Activated naive CD8-positive, alpha-beta T cell treated with anti-CD3 and anti-CD28 coated beads, Interleukin-2, amount 10 ng/mL, durations not matched to agents 7 days and 5 days (primary cell): Measurements from ENCODE around the gene OR2A2. TPM values are rescaled to one million over a fixed set of nuclear protein-coding genes. Genes with fewer than 3 reads are reported as not detected.

Source experiments
- ATAC-seq: fragments of 150-1000 bp; cut with Tn5 transposase; one replicate; pipeline ENCODE4 v1.10.0; 2021; ENCODE audit warnings: low read depth, moderate library complexity
- POLR2A ChIA-PET: fragments of 350-600 bp; sonication (Branson Sonifier 250); formaldehyde crosslinking; loops from one replicate; lab custom pipeline; 2021; ENCODE audit warnings: antibody characterized with exemption; lab: Charles Lee
- DNase-seq: peaks from one replicate; pipeline ENCODE4 v3.0.0; 2021
- H3K27ac Mint-ChIP-seq: one replicate; pipeline ENCODE4 v1.8.0; 2022; ENCODE audit warnings: mild to moderate bottlenecking, mixed read lengths
- H3K27me3 Mint-ChIP-seq: one replicate; pipeline ENCODE4 v1.8.0; 2022; ENCODE audit warnings: mild to moderate bottlenecking, moderate library complexity, mixed read lengths
- H3K36me3 Mint-ChIP-seq: one replicate; pipeline ENCODE4 v1.8.0; 2021; ENCODE audit warnings: mild to moderate bottlenecking, mixed read lengths
- H3K4me1 Mint-ChIP-seq: one replicate; pipeline ENCODE4 v1.8.0; 2021; ENCODE audit warnings: mixed read lengths
- H3K4me3 Mint-ChIP-seq: one replicate; pipeline ENCODE4 v1.8.0; 2022; ENCODE audit warnings: mild to moderate bottlenecking, moderate library complexity, mixed read lengths
- H3K9me3 Mint-ChIP-seq: one replicate; pipeline ENCODE4 v1.8.0; 2021; ENCODE audit warnings: mixed read lengths
- total RNA-seq, 2 experiments: library from RNA; stranded (reverse); gene quantifications; one replicate each; pipeline ENCODE4 v1.2.3, GENCODE V29; 2021

OR2A2 gene
- not detected for total RNA-seq

DNA sequence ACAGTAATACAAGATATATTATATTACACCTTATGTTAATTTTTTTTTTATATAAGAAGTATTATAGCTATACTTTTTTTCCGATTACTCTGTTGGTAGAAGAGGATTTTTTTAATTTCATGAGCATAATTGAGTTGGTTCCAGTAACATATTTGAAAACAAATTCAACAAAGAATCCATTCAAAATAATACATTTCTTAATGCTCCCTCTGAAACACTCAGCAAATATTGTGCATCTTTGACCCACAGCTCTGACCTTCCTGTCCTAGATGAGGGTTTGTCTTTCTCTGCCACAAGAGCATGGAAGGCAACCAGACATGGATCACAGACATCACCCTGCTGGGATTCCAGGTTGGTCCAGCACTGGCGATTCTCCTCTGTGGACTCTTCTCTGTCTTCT is at the start of gene OR2A2:
Gene OR2A2 (plus strand): TSS at position 301 of the 400 bp plus-strand sequence. CDS start 0 bp downstream, at position 301.
- DNase-seq (no peak), ATAC-seq (no peak)
- POLR2A ChIA-PET, result no interaction called here
- no peaks in the 10 kb centered on the region for H3K9me3 Mint-ChIP-seq
- no peaks in the 10 kb centered on the region for H3K36me3 Mint-ChIP-seq
- no peaks in the 10 kb centered on the region for H3K4me1 Mint-ChIP-seq
- no peak within 1 kb of the TSS for H3K27ac Mint-ChIP-seq
- H3K4me3 Mint-ChIP-seq, result no peak within 1 kb of the TSS
- peaks cover 3% of the 10 kb centered on the region for H3K27me3 Mint-ChIP-seq

DNA sequence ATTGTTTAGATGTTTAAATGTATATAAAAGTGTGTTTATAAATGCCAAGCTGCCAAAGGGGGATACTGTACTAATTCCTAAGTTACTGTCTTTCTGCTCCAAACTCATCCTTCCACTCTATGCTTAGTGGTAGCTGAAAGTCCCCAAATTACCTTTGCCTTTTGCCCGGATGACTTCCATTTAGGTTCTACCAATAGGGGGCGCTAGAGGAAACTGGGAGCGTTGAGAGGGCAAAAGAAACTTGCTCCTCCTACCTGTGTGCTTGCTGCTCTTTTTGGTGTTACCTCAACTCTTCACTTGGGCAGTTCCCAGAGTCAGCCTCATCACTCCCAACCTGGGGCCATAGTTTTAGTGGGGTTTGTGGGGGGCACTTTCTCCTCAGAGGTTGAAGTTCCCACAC is 45.7 kb upstream of the OR2A2 start:
- ATAC-seq (no peak), DNase-seq (no peak)
- Mint-ChIP-seq H3K9me3 (peaks cover 5% of the 10 kb centered on the region), H3K27me3 (peaks cover 15% of the 10 kb centered on the region), H3K36me3 (no peaks in the 10 kb centered on the region), H3K27ac (no peak overlapping the region), H3K4me1 (no peaks in the 10 kb centered on the region), H3K4me3 (no peak overlapping the region)
- POLR2A ChIA-PET, result no interaction called here

GRCh38 chr7:144069511-144069910 is 39.9 kb upstream of the OR2A2 start, which contains the start of gene OR2A25:
TSS of gene OR2A25 (plus strand) at chr7:144069811. CDS start at chr7:144074220, 4,409 bp downstream.
- no peaks in the 10 kb centered on the region for H3K36me3 Mint-ChIP-seq
- no peak within 1 kb of the TSS for H3K27ac Mint-ChIP-seq
- no peak for ATAC-seq
- H3K9me3 Mint-ChIP-seq, result no peaks in the 10 kb centered on the region
- H3K4me3 Mint-ChIP-seq, result no peak within 1 kb of the TSS
- no peak for DNase-seq
- peaks cover 20% of the 10 kb centered on the region for H3K27me3 Mint-ChIP-seq
- POLR2A ChIA-PET, result no interaction called here
- no peaks in the 10 kb centered on the region for H3K4me1 Mint-ChIP-seq

DNA sequence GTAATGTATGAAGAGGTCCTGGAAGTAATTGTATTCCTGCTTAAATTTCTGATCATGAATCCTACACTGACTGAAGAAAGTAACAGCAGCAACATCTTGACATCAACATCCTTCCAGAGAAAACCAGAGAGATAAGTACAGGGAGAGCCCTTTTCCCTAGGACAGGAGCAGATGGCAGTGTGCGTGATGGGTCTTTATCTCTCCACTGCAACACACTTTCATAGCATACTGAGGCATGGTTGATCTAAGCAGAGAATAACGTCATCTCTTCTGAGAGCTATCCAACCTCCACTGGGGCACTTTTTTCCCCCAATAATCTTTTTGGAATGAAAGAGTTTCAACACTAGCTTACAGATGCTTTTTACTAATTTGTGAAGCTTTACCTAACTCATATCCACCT is 39.4 kb upstream of the OR2A2 start:
- Mint-ChIP-seq H3K36me3 (no peaks in the 10 kb centered on the region), H3K9me3 (no peaks in the 10 kb centered on the region), H3K4me1 (no peaks in the 10 kb centered on the region), H3K4me3 (no peak overlapping the region), H3K27me3 (peaks cover 20% of the 10 kb centered on the region), H3K27ac (no peak overlapping the region)
- ATAC-seq (no peak), DNase-seq (no peak)
- POLR2A ChIA-PET, result no interaction called here

DNA sequence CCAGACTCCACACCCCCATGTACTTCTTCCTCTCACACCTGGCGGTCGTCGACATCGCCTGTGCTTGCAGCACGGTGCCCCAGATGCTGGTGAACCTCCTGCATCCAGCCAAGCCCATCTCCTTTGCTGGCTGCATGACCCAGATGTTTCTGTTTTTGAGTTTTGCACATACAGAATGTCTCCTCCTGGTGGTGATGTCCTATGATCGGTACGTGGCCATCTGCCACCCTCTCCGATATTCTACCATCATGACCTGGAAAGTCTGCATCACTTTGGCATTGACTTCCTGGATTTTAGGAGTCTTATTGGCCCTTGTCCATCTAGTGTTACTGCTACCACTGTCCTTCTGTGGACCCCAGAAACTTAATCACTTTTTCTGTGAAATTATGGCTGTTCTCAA is 35.0 kb upstream of the OR2A2 start:
- POLR2A ChIA-PET, result no interaction called here

DNA sequence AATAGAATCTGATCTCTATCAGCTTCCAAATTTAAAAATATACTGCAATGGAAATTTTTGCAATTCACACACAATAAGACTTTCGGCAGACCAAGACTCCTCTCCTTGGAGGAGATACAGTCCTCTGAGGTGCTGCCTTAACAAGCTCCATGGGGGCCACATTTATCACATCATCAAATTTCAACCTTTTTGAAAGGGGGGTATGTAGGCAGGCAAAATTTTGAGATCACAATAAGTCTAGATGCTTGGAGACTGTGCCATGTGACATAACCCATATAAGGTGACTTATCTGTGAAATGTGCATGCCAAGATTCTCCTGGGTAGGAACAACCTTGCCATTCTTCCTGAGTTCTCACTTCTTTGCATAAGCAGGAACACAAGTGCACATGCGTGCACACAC is 23.4 kb upstream of the OR2A2 start, which contains the start of gene OR2A12:
Gene OR2A12 (plus strand): TSS at position 301 of the 400 bp plus-strand sequence. CDS start 8,830 bp downstream, outside the sequence.
- Mint-ChIP-seq H3K9me3 (no peaks in the 10 kb centered on the region), H3K4me1 (no peaks in the 10 kb centered on the region), H3K27me3 (peaks cover 11% of the 10 kb centered on the region), H3K4me3 (no peak within 1 kb of the TSS), H3K36me3 (no peaks in the 10 kb centered on the region), H3K27ac (no peak within 1 kb of the TSS)
- POLR2A ChIA-PET, result no interaction called here
- DNase-seq (no peak), ATAC-seq (no peak)

More for the DNA sequence above, 35.0 kb upstream of the OR2A2 start:
- Mint-ChIP-seq H3K36me3 (no peaks in the 10 kb centered on the region), H3K4me3 (no peak overlapping the region), H3K27me3 (peaks cover 4% of the 10 kb centered on the region), H3K27ac (no peak overlapping the region), H3K4me1 (no peaks in the 10 kb centered on the region), H3K9me3 (no peaks in the 10 kb centered on the region)
- no peak for DNase-seq
- no peak for ATAC-seq

- DNase-seq (no peak), ATAC-seq (no peak)
- H3K9me3 Mint-ChIP-seq, result peaks cover 2% of the 10 kb centered on the region
- H3K27me3 Mint-ChIP-seq, result peaks cover 11% of the 10 kb centered on the region
- H3K27ac Mint-ChIP-seq, result no peak overlapping the region
- H3K4me3 Mint-ChIP-seq, result no peak overlapping the region
- H3K36me3 Mint-ChIP-seq, result no peaks in the 10 kb centered on the region
- POLR2A ChIA-PET, result no interaction called here
- H3K4me1 Mint-ChIP-seq, result no peaks in the 10 kb centered on the region
Measured at GRCh38 chr7:144086730-144087129, 22.7 kb upstream of the OR2A2 start.

- H3K36me3 Mint-ChIP-seq, result no peaks in the 10 kb centered on the region
- H3K4me3 Mint-ChIP-seq, result no peak overlapping the region
- DNase-seq (no peak), ATAC-seq (no peak)
- H3K4me1 Mint-ChIP-seq, result no peaks in the 10 kb centered on the region
- POLR2A ChIA-PET, result no interaction called here
- peaks cover 11% of the 10 kb centered on the region for H3K27me3 Mint-ChIP-seq
- H3K27ac Mint-ChIP-seq, result no peak overlapping the region
- peaks cover 2% of the 10 kb centered on the region for H3K9me3 Mint-ChIP-seq
Measured at GRCh38 chr7:144087230-144087629, 22.2 kb upstream of the OR2A2 start.

DNA sequence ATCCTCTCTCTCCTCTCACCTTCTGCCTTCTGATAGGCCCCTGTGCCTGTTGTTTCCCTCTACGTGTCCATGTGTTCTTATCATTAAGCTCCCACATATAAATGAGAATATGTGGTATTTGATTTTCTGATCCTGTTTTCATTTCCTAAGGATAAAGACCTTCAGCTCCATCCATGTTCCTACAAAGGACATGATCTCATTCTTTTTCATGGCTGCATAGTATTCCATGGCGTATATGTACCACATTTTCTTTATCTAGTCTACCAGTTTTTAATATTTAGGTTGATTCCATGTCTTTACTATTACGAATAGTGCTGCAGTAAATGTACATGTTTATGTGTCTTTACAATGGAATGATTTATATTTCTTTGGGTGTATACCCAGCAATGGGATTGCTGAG is 18.7 kb upstream of the OR2A2 start:
- Mint-ChIP-seq H3K4me3 (no peak overlapping the region), H3K27ac (no peak overlapping the region), H3K36me3 (no peaks in the 10 kb centered on the region), H3K9me3 (peaks cover 5% of the 10 kb centered on the region), H3K27me3 (peaks cover 11% of the 10 kb centered on the region), H3K4me1 (no peaks in the 10 kb centered on the region)
- ATAC-seq, result no peak
- POLR2A ChIA-PET, result no interaction called here
- DNase-seq, result no peak

GRCh38 chr7:144098776-144099175 is 10.6 kb upstream of the OR2A2 start:
- H3K9me3 Mint-ChIP-seq, result peaks cover 1% of the 10 kb centered on the region
- no peaks in the 10 kb centered on the region for H3K36me3 Mint-ChIP-seq
- H3K4me1 Mint-ChIP-seq, result no peaks in the 10 kb centered on the region

GRCh38 chr7:144100607-144101006 is 8.8 kb upstream of the OR2A2 start:
- POLR2A ChIA-PET, result no interaction called here
- H3K4me1 Mint-ChIP-seq, result no peaks in the 10 kb centered on the region
- H3K36me3 Mint-ChIP-seq, result no peaks in the 10 kb centered on the region
- ATAC-seq (no peak), DNase-seq (no peak)
- peaks cover 10% of the 10 kb centered on the region for H3K27me3 Mint-ChIP-seq
- no peak overlapping the region for H3K27ac Mint-ChIP-seq
- H3K4me3 Mint-ChIP-seq, result no peak overlapping the region
- no peaks in the 10 kb centered on the region for H3K9me3 Mint-ChIP-seq

More at GRCh38 chr7:144098776-144099175, 10.6 kb upstream of the OR2A2 start:
- H3K27ac Mint-ChIP-seq, result no peak overlapping the region
- DNase-seq (no peak), ATAC-seq (no peak)
- POLR2A ChIA-PET, result no interaction called here
- H3K4me3 Mint-ChIP-seq, result no peak overlapping the region
- H3K27me3 Mint-ChIP-seq, result peaks cover 6% of the 10 kb centered on the region

DNA sequence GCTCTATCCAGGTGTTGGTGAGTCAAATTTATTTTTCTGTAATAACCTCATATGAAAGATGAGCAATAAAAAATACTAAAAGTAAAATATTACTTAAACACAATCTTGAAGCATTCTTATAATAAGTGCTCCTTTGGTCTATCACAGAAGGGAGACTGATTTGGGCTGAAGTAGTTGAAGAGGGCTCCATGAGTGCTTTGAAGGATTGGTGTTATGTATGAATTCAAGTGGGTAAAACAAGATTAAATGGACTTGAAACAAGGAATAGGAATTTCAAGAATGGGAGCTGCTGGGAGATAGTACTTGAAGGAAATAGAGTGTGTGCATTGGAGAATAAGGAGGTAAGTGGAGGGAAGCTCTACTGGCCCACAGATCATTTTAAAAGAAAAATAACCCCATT is 7.3 kb upstream of the OR2A2 start:
- POLR2A ChIA-PET, result no interaction called here
- Mint-ChIP-seq H3K27me3 (peaks cover 10% of the 10 kb centered on the region), H3K9me3 (no peaks in the 10 kb centered on the region), H3K36me3 (no peaks in the 10 kb centered on the region), H3K4me3 (no peak overlapping the region), H3K27ac (no peak overlapping the region), H3K4me1 (no peaks in the 10 kb centered on the region)
- DNase-seq, result no peak
- no peak for ATAC-seq

- POLR2A ChIA-PET, result no interaction called here
- H3K4me1 Mint-ChIP-seq, result no peaks in the 10 kb centered on the region
- H3K4me3 Mint-ChIP-seq, result no peak overlapping the region
Measured at GRCh38 chr7:144105211-144105610, 4.2 kb upstream of the OR2A2 start.

DNA sequence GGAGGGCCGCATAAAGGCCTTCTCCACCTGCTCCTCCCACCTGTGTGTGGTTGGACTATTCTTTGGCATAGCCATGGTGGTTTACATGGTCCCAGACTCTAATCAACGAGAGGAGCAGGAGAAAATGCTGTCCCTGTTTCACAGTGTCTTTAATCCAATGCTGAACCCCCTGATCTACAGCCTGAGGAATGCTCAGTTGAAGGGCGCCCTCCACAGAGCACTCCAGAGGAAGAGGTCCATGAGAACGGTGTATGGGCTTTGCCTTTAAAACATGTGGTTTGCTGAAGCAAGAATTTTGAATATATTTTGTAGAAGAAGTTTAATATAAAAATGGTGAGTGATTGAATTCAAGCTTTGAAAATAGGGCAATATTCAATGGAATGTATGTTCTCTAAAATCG is 889 bp downstream of the OR2A2 start:
- no peak for DNase-seq
- no peak for ATAC-seq
- H3K27me3 Mint-ChIP-seq, result peaks cover 2% of the 10 kb centered on the region
- no peak overlapping the region for H3K4me3 Mint-ChIP-seq
- no peaks in the 10 kb centered on the region for H3K9me3 Mint-ChIP-seq
- no peak overlapping the region for H3K27ac Mint-ChIP-seq
- H3K4me1 Mint-ChIP-seq, result no peaks in the 10 kb centered on the region
- POLR2A ChIA-PET, result no interaction called here
- no peaks in the 10 kb centered on the region for H3K36me3 Mint-ChIP-seq

More at GRCh38 chr7:144105211-144105610, 4.2 kb upstream of the OR2A2 start:
- DNase-seq (no peak), ATAC-seq (no peak)
- no peaks in the 10 kb centered on the region for H3K9me3 Mint-ChIP-seq
- no peaks in the 10 kb centered on the region for H3K36me3 Mint-ChIP-seq
- no peak overlapping the region for H3K27ac Mint-ChIP-seq
- peaks cover 10% of the 10 kb centered on the region for H3K27me3 Mint-ChIP-seq

GRCh38 chr7:144113651-144114050 is 4.3 kb downstream of the OR2A2 start:
- DNase-seq (no peak), ATAC-seq (no peak)
- H3K9me3 Mint-ChIP-seq, result no peaks in the 10 kb centered on the region
- no peaks in the 10 kb centered on the region for H3K36me3 Mint-ChIP-seq
- no peaks in the 10 kb centered on the region for H3K4me1 Mint-ChIP-seq
- POLR2A ChIA-PET, result no interaction called here
- no peak overlapping the region for H3K27ac Mint-ChIP-seq
- peaks cover 2% of the 10 kb centered on the region for H3K27me3 Mint-ChIP-seq
- H3K4me3 Mint-ChIP-seq, result no peak overlapping the region
